Frontal cortex (tissue), 4 donors: ENCODE data around the gene C19orf33. TPM values are rescaled to one million over a fixed set of nuclear protein-coding genes. Genes with fewer than 3 reads are reported as not detected.
A peak's percentile ranks its signal among the peaks of the same experiment; 100 is the strongest.
"Not testable (repeated sequence)": the region's sequence is repeated elsewhere in the genome, so short reads cannot be mapped to it uniquely, and the experiment has no call there.

ENCODE experiments used
- DNase-seq, 2 donors: peaks; one replicate each; pipeline ENCODE4 v3.0.0; 2012; ENCODE audit warnings: low spot score in 2 of 2
- FAIRE-seq: peaks from 2 replicates; lab custom pipeline; 2012; peaks lifted over from hg19 to GRCh38; lab: Jason Lieb, UNC
- small RNA-seq: library from RNA; depleted of rRNA; stranded (forward); fragments of <200 nt; gene quantifications from one replicate; pipeline ENCODE3, GENCODE V24; 2014
- total RNA-seq: library from RNA; depleted of rRNA; stranded (reverse); fragments of >200 nt; gene quantifications from one replicate; pipeline ENCODE4 v1.2.3, GENCODE V29; 2014
- donor health status: control.
- donor health status: control.
- donor health status: control.

Gene C19orf33
- total RNA-seq, 1 donor from 2014 or later = 0.82 TPM

DNA sequence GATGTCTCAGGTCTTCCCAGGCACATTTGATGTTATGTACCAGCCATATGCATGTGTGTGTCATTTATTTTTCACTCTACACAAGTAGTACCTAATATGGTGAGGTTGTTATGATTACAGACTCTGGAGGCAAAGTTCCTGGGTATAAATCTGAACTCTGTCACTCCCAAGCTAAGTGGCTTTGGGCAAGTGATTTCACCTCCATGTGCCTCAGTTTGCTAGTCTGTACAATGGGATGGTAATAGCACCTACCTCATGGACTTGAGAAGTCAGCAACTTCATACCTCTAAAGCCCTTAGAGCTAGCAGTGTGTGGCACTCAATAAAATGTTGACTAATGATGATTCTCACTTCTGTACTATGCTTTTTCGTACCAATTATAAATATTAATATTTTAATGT, 27.7 kb downstream of the C19orf33 start:
- no peak for DNase-seq
- FAIRE-seq = no peak

DNA sequence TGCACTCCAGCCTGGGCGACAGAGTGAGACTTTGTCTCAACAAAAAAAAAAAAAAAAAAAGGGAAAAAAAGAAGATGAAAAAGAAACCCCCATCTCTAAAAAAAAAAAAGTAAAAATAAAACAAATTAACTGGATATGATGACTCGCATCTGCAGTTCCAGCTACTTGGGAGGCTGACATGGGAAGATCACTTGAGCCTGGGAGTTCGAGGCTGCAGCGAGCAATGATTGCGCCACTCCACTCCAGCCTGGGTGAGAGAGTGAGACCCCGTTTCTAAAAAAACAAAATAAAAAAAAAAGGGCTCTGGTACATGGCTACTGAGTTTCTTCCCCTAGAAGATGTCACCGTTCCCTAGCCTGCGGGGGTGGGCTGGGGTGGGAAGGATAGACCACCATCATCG, 29.2 kb downstream of the C19orf33 start:
- FAIRE-seq = no peak

DNA sequence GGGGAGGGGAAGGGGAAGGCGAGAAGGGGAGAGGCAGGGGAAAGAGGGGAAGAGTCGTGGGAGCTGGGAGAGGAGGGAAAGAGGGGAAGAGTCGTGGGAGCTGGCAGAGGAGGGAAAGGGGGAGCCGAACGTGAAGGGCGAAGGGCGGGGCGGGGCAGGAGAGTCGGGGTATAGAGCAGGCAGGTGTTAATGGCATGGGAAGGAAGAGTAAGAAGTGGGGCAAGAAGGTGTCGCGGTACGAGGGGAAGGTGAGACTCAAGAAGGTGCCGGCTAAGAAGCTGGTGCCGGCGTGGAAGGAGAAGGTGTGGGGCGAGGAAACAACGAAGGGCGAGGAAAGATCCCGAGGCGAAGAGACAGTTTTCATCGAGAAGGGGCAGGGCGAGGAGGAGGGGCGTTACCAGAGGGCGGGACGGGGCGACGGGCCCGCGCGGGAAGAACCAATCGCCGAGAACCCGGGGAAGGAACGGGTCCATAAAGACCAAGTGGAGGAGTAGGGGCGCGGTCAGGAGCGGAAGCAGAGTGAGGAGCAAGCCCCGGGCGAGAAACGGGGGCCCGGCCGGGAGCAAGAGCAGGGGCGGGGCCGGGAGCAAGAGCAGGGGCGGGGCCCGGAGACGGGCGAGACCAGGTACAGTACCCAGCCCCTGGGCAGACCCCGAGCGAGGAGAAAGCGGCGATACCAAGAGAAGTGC, 32.0 kb downstream of the C19orf33 start:
- FAIRE-seq = no peak
- peak; percentile 88 to 92 for DNase-seq

More for the DNA sequence above, 29.2 kb downstream of the C19orf33 start:
- no peak for DNase-seq

DNA sequence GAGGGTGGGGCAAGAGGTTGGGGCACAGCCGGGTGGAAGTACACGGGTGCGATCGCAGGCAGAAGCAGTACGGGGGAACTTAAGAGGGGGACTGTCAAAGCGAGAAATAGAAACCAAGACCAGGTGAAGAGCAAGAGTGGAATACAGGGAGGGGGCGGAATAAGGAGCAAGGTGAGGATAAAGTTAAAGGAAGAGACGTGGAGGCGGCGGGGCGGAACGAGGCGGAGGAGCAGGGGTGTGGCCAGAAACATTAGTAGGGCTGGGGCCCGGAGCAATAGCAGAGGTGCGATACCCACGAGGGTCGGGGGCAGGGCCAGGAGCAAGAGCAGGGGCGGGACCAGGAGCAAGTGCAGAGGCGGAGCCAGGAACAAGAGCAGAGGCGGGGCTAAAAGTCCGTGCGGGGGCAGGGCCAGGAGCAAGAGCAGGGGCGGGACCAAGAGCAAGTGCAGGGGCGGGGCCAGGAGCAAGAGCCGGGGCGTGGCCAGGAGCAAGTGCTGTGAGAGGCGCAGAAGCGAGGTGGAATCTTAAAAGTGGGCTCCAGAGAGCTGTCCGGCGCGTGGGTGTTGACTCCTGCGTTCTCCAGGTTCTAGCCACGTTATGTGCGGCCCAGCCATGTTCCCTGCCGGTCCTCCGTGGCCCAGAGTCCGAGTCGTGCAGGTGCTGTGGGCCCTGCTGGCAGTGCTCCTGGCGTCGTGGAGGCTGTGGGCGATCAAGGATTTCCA, 32.7 kb downstream of the C19orf33 start:
- DNase-seq = peak; percentile 75 to 91
- FAIRE-seq = no peak

DNA sequence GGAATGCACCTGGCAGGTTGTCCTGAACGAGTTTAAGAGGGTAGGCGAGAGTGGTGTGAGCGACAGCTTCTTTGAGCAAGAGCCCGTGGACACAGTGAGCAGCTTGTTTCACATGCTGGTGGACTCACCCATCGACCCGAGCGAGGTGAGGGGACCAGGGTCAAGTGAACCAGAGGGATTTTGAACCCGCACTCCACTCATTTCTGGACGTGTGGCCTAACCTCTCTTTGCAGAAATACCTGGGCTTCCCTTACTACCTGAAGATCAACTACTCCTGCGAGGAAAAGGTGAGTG, 33.3 kb downstream of the C19orf33 start:
- no peak for DNase-seq
- FAIRE-seq = no peak

DNA sequence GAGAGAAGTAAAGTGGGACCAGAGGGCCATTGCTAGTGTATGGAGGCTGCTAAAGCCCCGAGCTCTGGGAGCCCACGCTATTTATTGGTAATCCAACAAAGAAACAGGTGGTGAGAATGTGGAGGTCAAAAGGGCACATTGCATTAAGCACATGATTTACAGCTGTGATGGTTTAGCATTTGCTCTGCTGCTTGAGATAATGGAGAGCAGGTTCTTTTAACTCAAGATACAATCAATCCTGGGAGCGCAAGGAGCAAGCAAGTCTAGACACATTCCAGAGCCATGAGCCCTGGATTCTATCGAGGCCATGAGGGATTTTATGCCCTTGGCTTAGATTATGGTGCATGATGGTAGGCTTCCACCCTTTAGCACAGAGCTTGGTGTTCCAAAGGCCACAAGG, 35.0 kb downstream of the C19orf33 start:
- not testable (repeated sequence) for DNase-seq, FAIRE-seq

DNA sequence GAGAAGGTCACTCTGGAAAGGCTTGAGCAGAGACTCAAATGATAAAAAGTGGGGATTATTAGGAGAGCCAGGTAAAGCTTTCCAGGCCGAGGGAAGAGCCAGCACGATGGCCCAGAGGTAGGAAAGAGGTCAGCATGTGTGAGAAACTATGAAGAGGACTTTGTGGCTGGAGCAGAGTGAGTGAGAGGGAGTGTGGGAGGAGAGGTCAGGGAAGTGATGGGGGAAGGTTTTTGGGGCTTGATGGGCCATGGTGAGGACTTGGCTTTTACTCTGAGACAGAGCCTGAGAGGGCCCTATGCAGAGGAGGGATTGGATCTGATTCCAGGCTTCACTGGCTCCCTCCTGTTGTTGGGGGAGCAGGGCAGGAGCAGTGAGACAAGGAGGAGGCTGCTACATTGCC, 36.9 kb downstream of the C19orf33 start:
- FAIRE-seq (no peak), DNase-seq (no peak)

DNA sequence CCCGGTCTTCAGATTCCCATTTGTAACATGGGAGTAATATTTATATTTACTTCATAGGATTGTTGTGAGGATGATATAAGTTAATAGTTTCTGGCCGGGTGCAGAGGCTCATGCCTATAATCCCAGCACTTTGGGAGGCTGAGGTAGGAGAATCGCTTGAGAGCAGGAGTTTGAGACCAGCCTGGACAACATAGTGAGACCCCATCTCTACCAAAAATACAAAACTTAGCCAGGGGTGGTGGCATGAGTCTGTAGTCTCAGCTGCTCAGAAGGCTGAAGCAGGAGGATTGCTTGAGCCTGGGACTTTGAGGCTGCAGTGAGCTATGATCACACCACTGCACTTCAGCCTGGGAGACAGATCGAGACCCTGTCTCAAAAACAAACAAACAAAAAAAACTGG, 42.8 kb downstream of the C19orf33 start:
- DNase-seq (no peak), FAIRE-seq (no peak)

DNA sequence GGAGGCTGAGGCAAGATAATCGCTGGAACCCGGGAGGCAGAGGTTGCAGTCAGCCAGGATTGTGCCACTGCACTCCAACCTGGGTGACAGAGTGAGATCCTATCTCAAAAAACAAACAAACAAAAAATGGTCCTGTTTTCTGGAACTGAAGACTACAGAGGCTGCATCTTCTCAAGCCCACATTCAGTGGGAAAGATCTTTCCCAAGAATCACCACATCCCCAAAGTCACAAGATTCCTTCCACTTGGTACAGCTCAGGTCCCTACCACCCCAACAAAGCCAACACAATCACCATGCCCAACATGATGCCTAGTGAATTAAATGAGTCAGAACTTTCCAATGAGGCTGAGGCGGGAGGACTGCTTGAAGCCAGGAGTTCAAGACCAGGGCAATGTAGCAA, 46.8 kb downstream of the C19orf33 start:
- DNase-seq (no peak), FAIRE-seq (no peak)

DNA sequence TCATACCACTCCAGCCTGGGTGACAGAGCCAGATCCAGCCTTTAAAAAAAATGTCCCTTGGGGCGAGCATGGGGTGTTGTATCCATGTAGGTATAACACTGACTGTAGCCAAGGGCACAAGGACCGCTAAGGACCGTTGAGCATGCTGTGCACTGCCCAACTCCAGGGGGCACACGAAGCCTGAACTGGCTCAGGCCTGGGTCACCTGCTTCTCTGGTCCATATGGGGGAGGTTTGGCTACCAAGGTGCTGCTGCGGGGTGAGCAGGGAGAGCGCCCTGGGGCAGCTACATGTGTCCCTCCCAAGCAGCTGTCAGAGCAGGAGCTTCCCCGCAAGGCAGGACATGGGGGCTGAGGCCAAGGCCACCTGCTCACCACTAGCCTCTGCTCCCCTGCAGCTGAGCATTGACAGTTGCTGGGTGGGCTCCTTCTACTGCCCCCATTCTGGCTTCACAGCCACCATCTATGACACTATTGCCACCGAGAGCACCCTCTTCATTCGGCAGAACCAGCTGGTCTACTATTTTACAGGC, 47.9 kb downstream of the C19orf33 start:
- DNase-seq (no peak), FAIRE-seq (no peak)

DNA sequence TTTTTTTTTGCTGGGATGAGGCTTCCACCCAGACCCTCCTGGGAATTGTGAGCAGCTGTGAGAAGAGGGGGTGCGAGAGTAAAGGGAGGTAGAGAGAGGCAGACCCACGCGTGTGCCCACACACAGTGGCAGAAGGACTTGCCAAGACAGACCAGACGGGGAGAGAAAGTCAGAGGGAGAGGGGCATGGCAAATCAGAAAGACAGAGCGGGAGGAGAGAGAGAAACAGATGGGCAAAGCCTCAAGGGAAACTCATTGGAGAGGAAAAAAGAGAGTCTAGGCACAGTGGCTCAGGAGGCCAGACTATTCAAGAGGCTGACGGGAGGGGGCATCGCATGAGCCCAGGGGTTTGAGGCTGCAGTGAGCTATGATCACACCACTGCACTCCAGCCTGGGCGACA, 48.6 kb downstream of the C19orf33 start:
- no peak for FAIRE-seq
- DNase-seq = no peak

Small RNAs within 50 kb of the gene (small RNA-seq; reads per million reads assigned to genes)
- not detected for gene RF00019

Other genes with a start within 250 kb of the C19orf33 start
- gene DPF1, start 80.0 kb upstream of the C19orf33 start, total RNA-seq = 39.9 TPM
- not detected for gene PPP1R14A, start 47.9 kb upstream of the C19orf33 start, total RNA-seq
- 104 TPM for gene SPINT2, start 39.7 kb upstream of the C19orf33 start, total RNA-seq
- gene YIF1B, start 11.7 kb downstream of the C19orf33 start, total RNA-seq = 32.6 TPM
- 0.41 TPM for gene KCNK6, start 15.6 kb downstream of the C19orf33 start, total RNA-seq
- 4.9 TPM for gene CATSPERG, start 31.6 kb downstream of the C19orf33 start, total RNA-seq
- 107 TPM for gene PSMD8, start 70.3 kb downstream of the C19orf33 start, total RNA-seq
- 0.82 TPM for gene GGN, start 83.8 kb downstream of the C19orf33 start, total RNA-seq
- 1.6 TPM for gene SPRED3, start 84.4 kb downstream of the C19orf33 start, total RNA-seq
- 14.3 TPM for gene FAM98C, start 98.8 kb downstream of the C19orf33 start, total RNA-seq
- gene RASGRP4, start 122.0 kb downstream of the C19orf33 start, total RNA-seq = under 0.01 TPM
- 4.5 TPM for gene RYR1, start 129.4 kb downstream of the C19orf33 start, total RNA-seq